ENCODE measurements around the gene ATP2B3. TPM values are rescaled to one million over a fixed set of nuclear protein-coding genes. Genes with fewer than 3 reads are reported as not detected.

ATP2B3 gene
- total RNA-seq, 1 experiment from 2014 or later, result 0.35 TPM

DNA sequence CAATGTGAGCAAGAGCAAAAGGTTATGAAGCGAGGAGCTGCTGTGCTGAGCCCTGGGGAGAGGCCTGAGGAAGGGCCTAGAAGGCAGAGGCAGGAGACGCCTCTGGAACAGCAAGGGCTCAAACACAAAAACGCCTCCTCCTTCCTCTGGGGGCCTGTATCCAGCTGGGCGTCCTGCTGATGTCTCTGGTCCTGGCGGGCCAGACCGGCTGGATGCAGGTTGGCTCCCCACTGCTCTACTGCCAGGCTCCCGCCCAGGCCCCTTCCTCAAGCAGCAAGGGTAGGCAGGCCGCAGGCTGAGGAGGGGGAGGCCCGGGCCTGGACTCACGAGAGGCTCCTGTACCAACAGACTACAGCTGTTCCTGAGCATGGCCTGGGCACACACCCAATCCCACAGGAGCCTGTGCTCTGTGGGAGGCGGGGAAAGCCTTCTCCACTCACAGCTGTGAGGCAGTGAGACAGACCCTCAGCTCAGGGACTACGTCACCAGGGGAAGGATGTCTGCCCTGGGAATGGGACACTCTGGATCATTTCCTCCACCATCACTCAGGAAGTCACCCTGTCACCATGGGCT lies 49.3 kb upstream of the ATP2B3 start:
- Histone ChIP-seq H3K23me2 (ENCODE audit: insufficient read length, low read depth, low read length, poor library complexity, severe bottlenecking) (peaks cover 9% of the 10 kb centered on the region), H2BK120ac (ENCODE audit: low read depth, low read length, poor library complexity, severe bottlenecking) (no peak overlapping the region), H4K91ac (ENCODE audit: insufficient read length, low read depth, low read length) (no peak overlapping the region), H2AK5ac (ENCODE audit: insufficient read length, low read length) (no peak overlapping the region), H4K5ac (ENCODE audit: insufficient read length, low read depth, low read length) (no peak overlapping the region), H2BK12ac (ENCODE audit: insufficient read length, low read depth, low read length) (no peak overlapping the region), H3K9ac (ENCODE audit: extremely low read depth, insufficient read length, low read length) (no peak overlapping the region), H3K79me1 (ENCODE audit: insufficient read depth, low read depth, low read length, poor library complexity, severe bottlenecking) (no peaks in the 10 kb centered on the region), H3K4ac (ENCODE audit: low read depth, low read length) (no peak overlapping the region), H3K27ac (ENCODE audit: insufficient read length, low read depth, low read length) (no peak overlapping the region), H3K79me2 (ENCODE audit: insufficient read depth, low read length) (no peaks in the 10 kb centered on the region; the same call in 1 of the 2 replicates), H3K9me3 (ENCODE audit: control insufficient read depth, low read depth, low read length) (peaks cover 37% of the 10 kb centered on the region), H2BK20ac (ENCODE audit: low read depth, low read length, poor library complexity, severe bottlenecking) (no peak overlapping the region), H3K56ac (ENCODE audit: insufficient read length, low read depth, low read length) (no peak overlapping the region), H4K20me1 (ENCODE audit: control insufficient read depth, insufficient read depth, insufficient read length) (no peaks in the 10 kb centered on the region), H3T11ph (ENCODE audit: low read length) (no peak overlapping the region), H3K18ac (ENCODE audit: insufficient read length, low read depth, low read length) (no peak overlapping the region), H3K14ac (ENCODE audit: insufficient read depth, low read length) (no peak overlapping the region), H2AFZ (ENCODE audit: low read length) (no peak overlapping the region), H3K27me3 (ENCODE audit: insufficient read depth, low read length) (no peaks in the 10 kb centered on the region), H3K4me1 (ENCODE audit: insufficient read depth, low read length) (no peaks in the 10 kb centered on the region), H3K4me2 (ENCODE audit: insufficient read depth, insufficient read length, low read length) (no peak overlapping the region), H2BK5ac (ENCODE audit: insufficient read length, low read length) (no peak overlapping the region), H2BK15ac (ENCODE audit: low read depth, low read length) (no peak overlapping the region), H3K23ac (ENCODE audit: insufficient read length, low read depth, low read length) (no peak overlapping the region), H4K8ac (replicated peaks; ENCODE audit: insufficient read length, low read depth, low read length) (no peak overlapping the region)
- no CpG with 5 or more reads among the region's 12 CpGs for WGBS (ENCODE audit: extremely low coverage, insufficient read length, low lambda C conversion rate)
- no peak for DNase-seq
- H3K9me3 Mint-ChIP-seq, result peaks cover 56 to 82% of the 10 kb centered on the region in 2 experiments
- peaks cover 7% of the 10 kb centered on the region for H3K27me3 Mint-ChIP-seq (ENCODE audit: low read depth)
- no peak overlapping the region for H3K27ac Mint-ChIP-seq
- TF ChIP-seq, protein P1, sequence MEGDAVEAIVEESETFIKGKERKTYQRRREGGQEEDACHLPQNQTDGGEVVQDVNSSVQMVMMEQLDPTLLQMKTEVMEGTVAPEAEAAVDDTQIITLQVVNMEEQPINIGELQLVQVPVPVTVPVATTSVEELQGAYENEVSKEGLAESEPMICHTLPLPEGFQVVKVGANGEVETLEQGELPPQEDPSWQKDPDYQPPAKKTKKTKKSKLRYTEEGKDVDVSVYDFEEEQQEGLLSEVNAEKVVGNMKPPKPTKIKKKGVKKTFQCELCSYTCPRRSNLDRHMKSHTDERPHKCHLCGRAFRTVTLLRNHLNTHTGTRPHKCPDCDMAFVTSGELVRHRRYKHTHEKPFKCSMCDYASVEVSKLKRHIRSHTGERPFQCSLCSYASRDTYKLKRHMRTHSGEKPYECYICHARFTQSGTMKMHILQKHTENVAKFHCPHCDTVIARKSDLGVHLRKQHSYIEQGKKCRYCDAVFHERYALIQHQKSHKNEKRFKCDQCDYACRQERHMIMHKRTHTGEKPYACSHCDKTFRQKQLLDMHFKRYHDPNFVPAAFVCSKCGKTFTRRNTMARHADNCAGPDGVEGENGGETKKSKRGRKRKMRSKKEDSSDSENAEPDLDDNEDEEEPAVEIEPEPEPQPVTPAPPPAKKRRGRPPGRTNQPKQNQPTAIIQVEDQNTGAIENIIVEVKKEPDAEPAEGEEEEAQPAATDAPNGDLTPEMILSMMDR (conservative IDR thresholded peaks at IDR 0.05), result no peak
- no peak overlapping the region for H3K4me3 Mint-ChIP-seq
- H3K36me3 Mint-ChIP-seq (ENCODE audit: insufficient read depth in 1 of 3, low read depth in 3 of 3), result peaks cover 24 to 27% (median 24%) of the 10 kb centered on the region in 3 experiments
- H3K4me1 Mint-ChIP-seq, result no peaks in the 10 kb centered on the region; a peak in 1 of 4 replicates

Measured in H9 (cell line).